GM19397 (cell line): ENCODE results near the gene TLNRD1.

Source experiments
- ATAC-seq: cut with Tn5 transposase; IDR thresholded peaks from one replicate; pipeline ENCODE4 v1.9.1; 2021; ENCODE audit warnings: mild to moderate bottlenecking, moderate library complexity; ENCODE audit not compliant: unreplicated experiment

TLNRD1 gene

DNA sequence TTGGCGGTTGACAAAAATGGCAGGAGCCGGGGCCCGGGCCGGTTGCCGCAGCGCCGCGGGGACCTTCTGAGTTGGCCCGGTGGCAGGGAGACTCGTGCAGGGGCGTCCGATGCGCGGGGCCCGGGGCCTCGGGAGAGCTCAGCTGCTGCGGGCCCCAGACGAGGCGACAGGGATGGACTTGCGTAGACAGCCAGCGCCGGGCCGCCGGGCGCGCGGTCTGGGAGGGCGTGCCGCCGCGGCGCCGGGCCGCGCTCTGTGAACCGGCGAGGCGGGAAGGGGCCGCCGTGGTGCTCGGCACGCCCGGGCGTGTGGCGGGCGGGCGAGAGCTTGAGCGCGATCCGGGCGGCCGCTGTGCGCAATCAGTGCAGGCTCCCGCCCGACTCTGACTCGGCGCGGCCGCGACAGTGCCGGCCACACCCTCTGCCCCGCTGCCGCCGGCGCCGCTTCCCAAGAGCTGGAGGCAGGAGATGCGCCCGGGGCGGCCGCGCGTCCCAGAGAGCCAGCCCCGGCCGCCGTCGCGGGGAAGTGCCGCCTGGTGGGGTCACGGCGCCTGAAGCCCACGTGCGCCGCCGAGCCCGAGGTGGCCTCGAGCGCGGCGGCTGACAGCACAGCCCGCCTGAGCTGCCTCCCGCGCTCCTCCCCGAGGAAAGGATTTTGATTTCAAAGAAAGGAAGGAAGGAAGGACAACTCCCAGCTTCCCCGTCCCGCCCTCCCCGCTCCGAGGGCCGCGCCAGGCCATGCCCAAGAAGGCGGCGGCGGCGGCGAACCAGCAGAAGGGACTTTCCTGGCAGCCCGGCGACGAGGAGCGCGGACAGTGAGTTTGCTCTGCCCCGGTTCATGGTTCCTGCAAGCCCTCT is 657 bp downstream of the TLNRD1 start:
- ATAC-seq = peak; percentile 35

DNA sequence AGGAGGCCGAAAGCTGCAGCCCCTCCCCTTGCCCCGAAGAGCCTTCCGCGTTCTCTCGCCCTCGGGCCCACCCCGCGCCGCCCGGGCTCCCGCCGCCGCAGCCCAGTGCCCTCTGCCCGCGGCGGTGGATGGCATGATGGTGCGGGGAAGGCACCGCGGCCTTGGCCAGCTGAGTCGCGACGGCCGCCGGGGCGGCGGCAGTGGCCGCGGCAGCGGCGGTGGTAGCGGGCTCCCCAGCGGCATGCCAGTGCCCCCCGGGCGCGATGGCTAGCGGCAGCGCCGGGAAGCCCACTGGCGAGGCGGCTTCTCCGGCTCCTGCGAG is 1.2 kb downstream of the TLNRD1 start:
- ATAC-seq = no peak

DNA sequence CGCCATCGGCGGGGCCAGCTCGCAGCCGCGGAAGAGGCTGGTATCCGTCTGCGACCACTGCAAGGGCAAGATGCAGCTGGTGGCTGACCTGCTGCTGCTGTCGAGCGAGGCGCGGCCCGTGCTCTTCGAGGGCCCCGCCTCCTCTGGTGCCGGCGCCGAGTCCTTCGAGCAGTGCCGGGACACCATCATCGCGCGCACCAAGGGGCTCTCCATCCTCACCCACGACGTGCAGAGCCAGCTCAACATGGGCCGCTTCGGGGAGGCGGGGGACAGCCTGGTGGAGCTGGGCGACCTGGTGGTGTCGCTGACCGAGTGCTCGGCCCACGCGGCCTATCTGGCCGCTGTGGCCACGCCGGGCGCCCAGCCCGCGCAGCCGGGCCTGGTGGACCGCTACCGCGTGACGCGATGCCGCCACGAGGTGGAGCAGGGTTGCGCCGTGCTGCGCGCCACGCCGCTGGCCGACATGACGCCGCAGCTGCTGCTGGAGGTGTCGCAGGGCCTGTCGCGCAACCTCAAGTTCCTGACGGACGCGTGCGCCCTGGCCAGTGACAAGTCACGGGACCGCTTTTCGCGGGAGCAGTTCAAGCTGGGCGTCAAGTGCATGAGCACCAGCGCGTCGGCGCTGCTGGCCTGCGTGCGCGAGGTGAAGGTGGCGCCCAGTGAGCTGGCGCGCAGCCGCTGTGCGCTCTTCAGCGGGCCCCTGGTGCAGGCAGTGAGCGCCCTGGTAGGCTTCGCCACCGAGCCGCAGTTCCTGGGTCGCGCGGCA is 1.8 kb downstream of the TLNRD1 start:
- no peak for ATAC-seq

DNA sequence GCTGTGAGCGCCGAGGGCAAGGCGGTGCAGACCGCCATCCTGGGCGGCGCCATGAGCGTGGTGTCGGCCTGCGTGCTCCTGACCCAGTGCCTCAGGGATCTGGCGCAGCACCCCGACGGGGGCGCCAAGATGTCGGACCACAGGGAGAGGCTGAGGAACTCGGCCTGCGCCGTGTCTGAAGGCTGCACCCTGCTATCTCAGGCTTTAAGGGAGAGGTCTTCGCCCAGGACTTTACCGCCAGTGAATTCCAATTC is 2.3 kb downstream of the TLNRD1 start:
- no peak for ATAC-seq

- no peak for ATAC-seq
These were observed 5.4 kb downstream of the TLNRD1 start for GRCh38 chr15:81006124-81006523.

DNA sequence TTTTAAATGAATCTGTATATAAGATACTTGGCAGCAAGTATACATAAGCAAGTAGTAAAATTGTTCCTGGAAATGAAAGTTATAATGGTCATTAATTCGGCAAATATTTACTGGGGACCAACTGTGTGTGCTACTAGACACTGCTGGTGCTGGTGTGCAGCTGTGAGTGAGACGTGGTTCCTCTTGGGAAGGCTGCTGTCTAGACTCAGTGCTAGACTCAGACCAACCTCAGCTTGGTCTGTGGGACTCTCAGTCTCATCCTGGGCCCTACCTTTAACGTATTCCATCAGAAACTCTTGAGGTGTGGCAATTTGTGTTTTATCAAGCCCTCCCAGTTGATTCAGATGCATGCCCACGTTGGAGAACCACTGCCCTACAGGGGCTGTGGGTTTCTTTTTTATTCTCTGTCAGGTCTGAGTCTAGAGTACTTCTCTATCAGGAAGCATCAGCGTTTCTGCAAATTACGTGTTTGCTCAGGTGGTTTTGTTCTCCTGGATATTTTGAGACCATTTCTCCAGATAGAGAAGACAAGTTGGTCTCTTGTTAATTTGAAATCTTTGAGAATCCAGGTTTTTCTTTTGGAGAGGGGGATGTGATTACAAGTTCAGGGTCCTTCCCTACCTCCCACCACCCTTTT is 6.8 kb downstream of the TLNRD1 start:
- ATAC-seq = no peak

GRCh38 chr15:81008312-81008711 is 7.6 kb downstream of the TLNRD1 start:
- no peak for ATAC-seq

DNA sequence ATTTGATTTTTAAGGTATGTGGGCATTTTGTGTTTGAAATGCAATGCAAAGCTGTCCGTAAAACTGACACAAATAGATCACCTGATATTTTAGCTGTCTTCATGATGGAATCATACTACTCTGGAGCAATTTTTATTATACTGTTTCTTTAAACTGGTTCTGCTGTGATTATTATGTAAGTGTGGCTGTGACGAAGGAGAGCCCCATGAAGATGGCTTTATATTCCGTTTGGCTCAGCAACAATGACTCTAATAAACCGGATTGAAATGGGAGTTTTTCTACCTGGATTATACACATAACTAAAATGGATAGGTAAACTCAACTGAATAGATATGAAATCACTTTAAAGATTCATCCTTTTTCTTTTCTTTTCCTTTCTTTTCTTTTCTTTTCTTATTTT is 9.4 kb downstream of the TLNRD1 start:
- ATAC-seq = no peak

GRCh38 chr15:81011593-81011992 is 10.9 kb downstream of the TLNRD1 start:
- ATAC-seq = no peak

DNA sequence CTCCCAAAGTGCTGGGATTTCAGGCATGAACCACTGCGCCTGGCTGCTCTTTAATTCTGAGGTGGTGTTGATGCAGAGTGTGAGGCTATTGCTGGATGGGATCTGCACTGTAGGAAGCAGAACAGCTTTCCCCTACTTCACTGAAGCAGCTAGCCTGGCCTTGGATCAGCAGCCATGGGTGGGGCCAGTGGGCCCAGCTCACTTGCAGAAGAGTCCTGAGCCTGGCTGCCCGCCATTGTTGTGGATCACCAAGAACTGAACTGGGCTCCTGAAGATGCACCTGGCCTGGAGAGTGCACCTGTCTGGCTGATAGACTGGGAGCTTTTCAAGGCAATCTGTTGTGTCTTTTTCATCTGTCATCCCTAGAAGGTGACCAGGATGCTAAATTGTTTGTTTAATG is 11.9 kb downstream of the TLNRD1 start:
- no peak for ATAC-seq

GRCh38 chr15:81013396-81013929 is 12.7 kb downstream of the TLNRD1 start:
- ATAC-seq = no peak

DNA sequence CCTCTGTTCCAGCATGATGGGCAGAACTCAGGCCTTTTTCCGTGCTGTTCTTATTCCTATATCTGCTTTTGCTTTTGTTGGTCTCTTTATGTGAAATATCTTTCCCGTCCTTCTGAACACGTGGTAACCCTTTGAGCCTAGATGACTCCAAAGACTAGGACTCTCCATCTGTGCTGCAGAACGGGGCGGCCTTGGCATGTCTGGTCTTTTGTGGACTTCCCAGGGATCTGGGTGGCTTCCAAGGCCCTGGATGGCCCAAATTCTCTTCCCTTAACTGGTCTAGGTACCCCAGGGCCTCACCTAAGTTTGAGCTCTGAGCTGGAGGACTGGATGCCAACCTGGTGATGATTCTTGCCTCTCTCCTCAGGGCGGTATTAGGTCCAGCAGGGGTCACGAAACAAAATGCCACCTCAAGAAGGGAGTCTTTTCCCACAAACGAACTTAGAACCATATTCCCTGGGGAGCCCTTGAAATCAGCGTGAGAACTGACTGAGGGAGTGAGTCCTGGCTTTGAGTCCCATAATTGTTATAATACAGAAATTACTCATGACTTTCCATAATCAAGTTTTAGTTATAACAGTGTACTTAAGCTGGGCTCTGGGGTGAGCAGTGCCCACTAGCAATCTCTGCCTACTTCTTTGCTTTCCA is 13.8 kb downstream of the TLNRD1 start:
- no peak for ATAC-seq

DNA sequence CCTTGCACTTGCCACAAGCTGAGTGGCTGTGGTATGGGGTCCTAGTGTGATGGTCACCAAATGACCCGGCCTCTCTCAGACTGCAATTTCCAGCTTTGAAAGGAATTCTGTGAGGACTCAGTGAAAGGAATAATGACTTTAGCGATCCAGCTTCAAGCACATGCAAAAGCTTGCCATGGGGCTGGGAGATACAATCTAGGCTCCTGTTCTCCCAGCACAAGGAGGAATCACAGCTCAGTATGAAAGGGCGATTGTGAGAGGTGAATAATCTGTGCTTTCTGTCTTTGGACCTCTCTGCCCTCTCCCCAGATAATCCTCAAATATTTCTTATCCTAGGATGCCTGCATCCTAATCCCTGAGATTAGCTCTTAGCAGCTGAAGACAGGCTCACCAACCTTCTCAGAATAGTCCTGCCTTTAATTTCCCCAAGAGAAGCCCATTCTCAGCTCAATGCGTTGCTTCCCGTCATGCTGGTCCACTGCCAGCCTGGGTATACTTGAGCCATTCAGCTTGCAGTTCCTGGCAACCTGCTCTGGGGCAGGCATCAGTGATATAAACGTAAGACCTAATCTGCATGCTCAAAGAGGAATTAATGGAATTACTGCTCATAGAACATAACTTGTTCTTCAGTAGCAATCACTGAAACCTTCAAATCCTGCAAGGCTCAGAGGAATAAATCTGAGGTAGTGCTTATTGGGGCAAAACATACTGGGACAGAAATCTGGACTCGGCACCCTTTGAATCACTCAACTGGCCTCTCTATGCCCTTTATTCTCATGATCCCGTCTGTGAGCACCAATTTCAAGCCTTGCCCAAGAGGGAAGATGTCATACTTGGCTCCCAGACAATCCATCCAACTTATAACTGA is 15.1 kb downstream of the TLNRD1 start:
- ATAC-seq = no peak

DNA sequence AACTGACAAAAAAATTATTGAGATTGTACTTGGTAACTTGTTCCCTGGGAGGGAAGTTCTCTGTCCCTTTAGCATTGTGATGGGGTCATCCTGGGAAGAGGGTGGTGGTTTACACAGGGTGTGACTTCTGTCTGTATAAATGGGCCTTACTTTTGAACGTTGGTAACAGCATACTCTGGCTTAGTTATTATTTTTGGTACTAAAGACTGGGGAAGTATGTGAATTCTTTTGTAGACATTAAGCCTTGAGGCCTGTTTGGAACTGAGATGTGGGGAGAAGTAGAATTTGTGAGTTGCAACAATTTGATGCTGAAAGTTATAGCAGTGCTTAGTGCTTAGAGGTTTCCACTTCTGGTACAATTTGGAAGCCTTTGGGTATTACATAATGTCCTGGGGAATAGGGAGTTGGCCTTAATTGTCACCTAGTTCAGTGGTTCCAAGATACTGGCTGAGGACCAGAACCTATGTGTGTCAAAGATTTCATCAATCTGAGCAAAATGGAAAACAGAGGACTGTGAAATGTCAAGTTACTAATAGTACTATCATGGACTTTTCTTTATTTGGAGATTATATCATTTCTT is 15.9 kb downstream of the TLNRD1 start:
- no peak for ATAC-seq

DNA sequence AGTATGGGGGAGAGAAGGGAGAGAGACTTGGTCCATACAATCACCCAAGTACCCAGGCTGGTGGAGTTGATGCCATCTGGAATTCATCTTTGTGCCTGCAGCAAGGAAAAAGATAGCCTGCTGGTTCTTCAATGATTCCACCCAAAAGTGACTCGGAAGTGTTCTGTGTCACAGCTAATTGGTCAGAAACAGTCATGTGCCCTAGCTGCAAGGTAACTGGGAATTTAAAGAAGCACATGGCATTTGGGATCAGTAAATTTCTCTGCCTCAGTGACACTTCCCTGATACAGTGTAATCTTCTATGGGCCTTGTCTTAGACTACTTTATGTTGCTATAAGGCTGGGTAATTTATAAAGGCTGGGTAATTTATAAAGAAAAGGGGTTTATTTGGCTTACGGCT is 17.5 kb downstream of the TLNRD1 start:
- no peak for ATAC-seq

DNA sequence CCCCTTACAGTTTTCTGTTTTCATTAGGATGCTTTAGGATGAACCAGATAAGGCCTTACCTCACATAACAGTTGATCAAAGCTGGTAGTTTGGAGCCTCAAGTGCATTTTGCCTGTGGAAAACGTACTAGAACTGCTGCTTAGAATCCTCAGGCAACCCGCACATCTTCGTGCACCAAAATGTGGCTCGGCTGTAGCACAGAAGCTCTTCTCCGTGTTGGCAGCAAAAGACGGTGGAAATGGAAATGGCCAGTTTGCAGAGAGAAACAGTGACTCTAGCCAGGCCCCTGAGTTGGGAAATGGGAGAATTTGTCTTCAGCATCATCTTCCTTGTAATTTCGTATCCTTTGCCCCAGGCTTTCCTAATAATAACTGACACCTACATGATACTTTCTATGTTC is 20.6 kb downstream of the TLNRD1 start:
- ATAC-seq = no peak

- ATAC-seq = peak; percentile 86
These were observed 23.0 kb downstream of the TLNRD1 start for GRCh38 chr15:81023483-81024264.

DNA sequence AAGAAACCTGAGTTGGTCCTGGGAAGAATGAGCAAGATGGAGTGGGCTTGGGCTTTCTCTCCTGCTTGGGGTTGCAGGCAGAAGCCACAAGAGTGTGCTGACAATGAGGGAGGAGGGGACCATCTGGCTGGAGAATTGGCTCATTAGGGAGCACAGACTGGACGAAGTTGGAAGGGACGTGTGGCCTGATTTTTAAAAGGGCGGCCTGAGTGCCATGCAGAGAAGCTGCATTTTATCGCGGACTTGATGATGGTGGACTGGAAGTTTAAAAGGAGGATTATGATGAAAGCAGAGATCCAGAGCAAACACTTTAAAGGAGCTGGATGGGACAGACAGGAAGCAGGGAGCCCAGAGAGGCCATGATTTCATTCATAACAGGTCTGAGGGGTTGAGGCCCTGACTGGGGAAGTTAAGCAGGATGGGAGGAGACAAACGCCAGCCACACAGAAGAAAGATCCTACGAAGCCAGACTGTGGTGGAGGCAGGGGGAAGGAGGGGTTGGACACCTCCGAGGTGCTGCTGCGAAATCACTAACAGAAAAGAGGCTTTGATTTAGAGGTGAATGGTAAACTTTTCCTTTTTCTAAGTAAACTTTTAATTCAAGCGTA is 23.6 kb downstream of the TLNRD1 start:
- ATAC-seq = no peak

GRCh38 chr15:81024936-81025335 is 24.2 kb downstream of the TLNRD1 start:
- ATAC-seq = no peak
